Esophagus squamous epithelium (tissue), 4 donors: ENCODE results near the gene STK4.

Experiments
- CTCF ChIP-seq, 6 experiments: fragments of 450-650 bp in 4 of 6; fragments of 200-600 bp in 2 of 6; sonication (generic) in 2 of 6; IDR thresholded peaks; one replicate each; pipeline ENCODE4 v1.5.1; 2016 to 2019; ENCODE audit warnings: antibody characterized with exemption in 6 of 6, mild to moderate bottlenecking in 4 of 6, moderate library complexity in 4 of 6
- POLR2A ChIP-seq, 4 donors: fragments of 450-650 bp; IDR thresholded peaks; one replicate each; pipeline ENCODE4 v1.6.1; 2017; ENCODE audit warnings: antibody characterized with exemption in 4 of 4, mild to moderate bottlenecking in 4 of 4, moderate library complexity in 3 of 4

- TF ChIP-seq CTCF (IDR thresholded peaks at IDR 0.05) = no peak
- no peak for TF ChIP-seq POLR2A (IDR thresholded peaks at IDR 0.05)
Observed at GRCh38 chr20:45058168-45058850, 92.0 kb downstream of the STK4 start.
